Stomach (tissue), 9 donors: Measurements from ENCODE around the gene ZBTB18. TPM values are rescaled to one million over a fixed set of nuclear protein-coding genes. Genes with fewer than 3 reads are reported as not detected.

Experiments used
- DNase-seq, 2 donors: peaks; one replicate each; pipeline versions ENCODE4 v3.0.0 to v3.0.0-alpha.2; 2013 to 2019
- H3K27ac ChIP-seq, 5 donors: fragments of 200-600 bp in 4 of 5; sonication (generic) in 4 of 5; one replicate each; pipeline ENCODE4 v1.5.1; 2013 to 2019; ENCODE audit warnings: mild to moderate bottlenecking in 1 of 5, moderate library complexity in 1 of 5
- H3K27me3 ChIP-seq, 3 donors: fragments of 200-600 bp; sonication (generic); one replicate each; pipeline ENCODE4 v1.5.1; 2017 to 2019; ENCODE audit warnings: mixed run types in 1 of 3
- H3K36me3 ChIP-seq, 4 donors: fragments of 200-600 bp; sonication (generic); 1 replicate in 3 of 4; 2 replicates in 1 of 4; pipeline ENCODE4 v1.5.1; 2016 to 2019
- H3K4me1 ChIP-seq, 4 donors: fragments of 200-600 bp; sonication (generic); one replicate each; pipeline ENCODE4 v1.5.1; 2016 to 2019
- H3K4me3 ChIP-seq, 4 donors: fragments of 200-600 bp; sonication (generic) in 3 of 4; one replicate each; pipeline ENCODE4 v1.5.1; 2016 to 2019; ENCODE audit warnings: mild to moderate bottlenecking in 1 of 4
- H3K9me3 ChIP-seq, 4 donors: fragments of 200-600 bp; sonication (generic); one replicate each; pipeline ENCODE4 v1.5.1; 2016 to 2019
- CTCF ChIP-seq, 7 experiments: fragments of 450-650 bp in 4 of 7; fragments of 200-600 bp in 3 of 7; sonication (generic) in 3 of 7; IDR thresholded peaks; one replicate each; pipeline ENCODE4 v1.5.1; 2016 to 2019; ENCODE audit warnings: antibody characterized with exemption in 7 of 7, control low read depth in 2 of 7, mild to moderate bottlenecking in 1 of 7
- EP300 ChIP-seq: sonication (generic); formaldehyde crosslinking; IDR thresholded peaks from one replicate; pipeline ENCODE4 v1.6.1; 2017; ENCODE audit warnings: antibody characterized with exemption
- POLR2A ChIP-seq, 4 donors: fragments of 450-650 bp; IDR thresholded peaks; one replicate each; pipeline ENCODE4 v1.6.1; 2016; ENCODE audit warnings: antibody characterized with exemption in 4 of 4, control low read depth in 2 of 4, mild to moderate bottlenecking in 1 of 4, moderate library complexity in 1 of 4
- POLR2AphosphoS5 ChIP-seq, 3 donors: sonication (generic); formaldehyde crosslinking; IDR thresholded peaks; one replicate each; pipeline ENCODE4 v1.6.1; 2016; ENCODE audit warnings: antibody characterized with exemption in 3 of 3
- WGBS, 5 donors: extraction: QIAGEN DNeasy Blood & Tissue Kit in 3 of 5; methylation state at CpG; one replicate each; pipeline versions ENCODE4 v1.1.5 to v1.1.7; 2013 to 2018; 5-methylcytosine and 5-hydroxymethylcytosine counted together
- intact Hi-C: fragments of 100-400 bp; cut with DNase I; formaldehyde crosslinking; loops from one replicate; pipeline ENCODE4 v1.15.1; 2023; ENCODE audit warnings: low total_unique reads
- polyA plus RNA-seq, 3 donors: library from polyadenylated mRNA; stranded (reverse); fragments of 200-250 nt; gene quantifications; one replicate each; pipeline ENCODE4 v1.2.3, GENCODE V29; 2013
- total RNA-seq, 5 donors: library from RNA; depleted of rRNA; stranded (reverse); fragments of >200 nt; gene quantifications; one replicate each; pipeline versions ENCODE4 v1.1.0 to v1.2.3, GENCODE V29; 2014 to 2016
- donor health status: healthy with polysubstance abuse.
- donor health status: Bipolar disorder and iron deficiency.
- donor health status: healthy.

Gene ZBTB18
- total and polyA plus RNA-seq, 8 donors: 5.7 to 27.2 (median 16.4) TPM

- TF ChIP-seq EP300: no peak
- TF ChIP-seq POLR2AphosphoS5 (IDR thresholded peaks at IDR 0.05): no peak
- no peak for TF ChIP-seq CTCF (IDR thresholded peaks at IDR 0.05)
- TF ChIP-seq POLR2A (IDR thresholded peaks at IDR 0.05): no peak
- intact Hi-C loops: no loop called here
- H3K27me3 ChIP-seq: no peaks in the 10 kb centered on the region
- H3K4me1 ChIP-seq: peaks cover 0 to 26% (median 2%) of the 10 kb centered on the region in 4 donors
- WGBS, 5 donors: 33 to 49% (median 36%) methylated on average over 4 of the region's 4 CpGs
- H3K27ac ChIP-seq: no peak overlapping the region
- H3K4me3 ChIP-seq: no peak overlapping the region
- H3K36me3 ChIP-seq: no peaks in the 10 kb centered on the region
- DNase-seq: peak in 1 of 2 donors; percentile 35
- no peaks in the 10 kb centered on the region for H3K9me3 ChIP-seq
Observed at GRCh38 chr1:244067893-244068292, 16.8 kb downstream of the ZBTB18 start.

GRCh38 chr1:244068567-244068966 lies 17.5 kb downstream of the ZBTB18 start:
- Histone ChIP-seq H3K36me3 (no peaks in the 10 kb centered on the region), H3K4me3 (no peak overlapping the region), H3K9me3 (no peaks in the 10 kb centered on the region), H3K27ac (no peak overlapping the region), H3K4me1 (peaks cover 0 to 26% (median 2%) of the 10 kb centered on the region in 4 donors), H3K27me3 (no peaks in the 10 kb centered on the region)
- intact Hi-C loops: no loop called here
- DNase-seq: no peak
- no peak for TF ChIP-seq POLR2AphosphoS5 (IDR thresholded peaks at IDR 0.05)
- no peak for TF ChIP-seq CTCF (IDR thresholded peaks at IDR 0.05)
- TF ChIP-seq POLR2A (IDR thresholded peaks at IDR 0.05): no peak
- no peak for TF ChIP-seq EP300
- WGBS, 5 donors: 83 to 96% (median 90%) methylated on average over 6 of the region's 6 CpGs

- intact Hi-C loops: no loop called here
- Histone ChIP-seq H3K36me3 (no peaks in the 10 kb centered on the region), H3K27ac (no peak overlapping the region), H3K9me3 (no peaks in the 10 kb centered on the region), H3K4me3 (no peak overlapping the region), H3K4me1 (peaks cover 0 to 28% (median 2%) of the 10 kb centered on the region in 4 donors), H3K27me3 (peaks cover 0 to 2% (median 0%) of the 10 kb centered on the region in 3 donors)
- WGBS, 5 donors: 90 to 96% (median 93%) methylated on average over 8 of the region's 8 CpGs
- DNase-seq: peak in 1 of 2 donors; percentile 20
- TF ChIP-seq EP300: no peak
- no peak for TF ChIP-seq POLR2AphosphoS5 (IDR thresholded peaks at IDR 0.05)
- TF ChIP-seq POLR2A (IDR thresholded peaks at IDR 0.05): no peak
- TF ChIP-seq CTCF (IDR thresholded peaks at IDR 0.05): no peak
Observed at GRCh38 chr1:244069326-244069898, 18.3 kb downstream of the ZBTB18 start.

GRCh38 chr1:244074559-244075171 lies 23.6 kb downstream of the ZBTB18 start:
- H3K9me3 ChIP-seq: no peaks in the 10 kb centered on the region
- H3K27ac ChIP-seq: no peak overlapping the region
- TF ChIP-seq EP300 (no peak), POLR2AphosphoS5 (IDR thresholded peaks at IDR 0.05) (no peak), POLR2A (IDR thresholded peaks at IDR 0.05) (no peak), CTCF (IDR thresholded peaks at IDR 0.05) (no peak)
- peaks cover 0 to 10% (median 4%) of the 10 kb centered on the region in 4 donors for H3K4me1 ChIP-seq
- peaks cover 0 to 12% (median 0%) of the 10 kb centered on the region in 3 donors for H3K27me3 ChIP-seq
- peak overlapping the region in 1 of 4 donors; percentile 25 for H3K4me3 ChIP-seq
- intact Hi-C loops: no loop called here
- no peaks in the 10 kb centered on the region for H3K36me3 ChIP-seq
- peak; percentile 40 to 60 for DNase-seq
- 20 to 42% (median 35%) methylated on average over 19 of the region's 19 CpGs for WGBS, 5 donors
